ENCODE data around the gene PTPN22.

The PTPN22 gene

GRCh38 chr1:113811888-113812660, 59.4 kb downstream of the PTPN22 start, which contains the start of gene RSBN1:
TSS of gene RSBN1 (minus strand) at chr1:113812476. CDS start at chr1:113812412, 64 bp downstream.
- DNase-seq (ENCODE audit: low read depth): peak; percentile 99
- peak; percentile 70 for TF ChIP-seq POLR2A (IDR thresholded peaks at IDR 0.05; ENCODE audit: extremely low read depth, insufficient read length)
- TF ChIP-seq CTCF (IDR thresholded peaks at IDR 0.05; ENCODE audit: low read depth, low read length): no peak
- TF ChIP-seq MYC (IDR thresholded peaks at IDR 0.05; ENCODE audit: low read depth, low read length): peak; percentile 56; the same call in 1 of the 2 replicates
- TF ChIP-seq MAX (IDR thresholded peaks at IDR 0.05; ENCODE audit: low read depth, low read length): peak; percentile 66; the same call in 1 of the 2 replicates
- H3K4me3 ChIP-seq (ENCODE audit: low read depth, low read length): peak within 1 kb of the TSS; percentile 85

GRCh38 chr1:113811156-113811887, 60.2 kb downstream of the PTPN22 start:
- peak; percentile 60 for DNase-seq (ENCODE audit: low read depth)
- TF ChIP-seq MYC (IDR thresholded peaks at IDR 0.05; ENCODE audit: low read depth, low read length) (no peak), CTCF (IDR thresholded peaks at IDR 0.05; ENCODE audit: low read depth, low read length) (no peak), POLR2A (IDR thresholded peaks at IDR 0.05; ENCODE audit: extremely low read depth, insufficient read length) (no peak), MAX (IDR thresholded peaks at IDR 0.05; ENCODE audit: low read depth, low read length) (no peak)
- H3K4me3 ChIP-seq (ENCODE audit: low read depth, low read length): peak overlapping the region; percentile 85

- peak; percentile 8 for DNase-seq (ENCODE audit: low read depth)
- H3K4me3 ChIP-seq (ENCODE audit: low read depth, low read length): peak overlapping the region; percentile 85
- TF ChIP-seq MAX (IDR thresholded peaks at IDR 0.05; ENCODE audit: low read depth, low read length) (no peak), MYC (IDR thresholded peaks at IDR 0.05; ENCODE audit: low read depth, low read length) (no peak), POLR2A (IDR thresholded peaks at IDR 0.05; ENCODE audit: extremely low read depth, insufficient read length) (no peak), CTCF (IDR thresholded peaks at IDR 0.05; ENCODE audit: low read depth, low read length) (no peak)
Measured at GRCh38 chr1:113809670-113810602, 61.6 kb downstream of the PTPN22 start.

- peak; percentile 30 for DNase-seq (ENCODE audit: low read depth)
- no peak for TF ChIP-seq CTCF (IDR thresholded peaks at IDR 0.05; ENCODE audit: low read depth, low read length)
- TF ChIP-seq MAX (IDR thresholded peaks at IDR 0.05; ENCODE audit: low read depth, low read length): no peak
- H3K4me3 ChIP-seq (ENCODE audit: low read depth, low read length): peak overlapping the region; percentile 85
Measured at GRCh38 chr1:113808450-113809195, 62.9 kb downstream of the PTPN22 start.

- DNase-seq (ENCODE audit: low read depth): no peak
- no peak for TF ChIP-seq CTCF (IDR thresholded peaks at IDR 0.05; ENCODE audit: low read depth, low read length)
- TF ChIP-seq MYC (IDR thresholded peaks at IDR 0.05; ENCODE audit: low read depth, low read length): no peak
- no peak for TF ChIP-seq MAX (IDR thresholded peaks at IDR 0.05; ENCODE audit: low read depth, low read length)
- no peak for TF ChIP-seq POLR2A (IDR thresholded peaks at IDR 0.05; ENCODE audit: extremely low read depth, insufficient read length)
- no peak overlapping the region for H3K4me3 ChIP-seq (ENCODE audit: low read depth, low read length)
Measured at GRCh38 chr1:113805639-113806038, 65.9 kb downstream of the PTPN22 start.

Data from NB4 (cell line).